ENCODE measurements around the gene ANGEL1. TPM values are rescaled to one million over a fixed set of nuclear protein-coding genes. Genes with fewer than 3 reads are reported as not detected.

ANGEL1 gene
- total RNA-seq, 6 donors from 2014 or later, result 13.8 to 35.6 (median 23.6) TPM

- Histone ChIP-seq H3K36me3 (peaks cover 15 to 65% (median 41%) of the 10 kb centered on the region in 4 donors), H3K27me3 (no peaks in the 10 kb centered on the region), H3K4me1 (peaks cover 12 to 31% (median 23%) of the 10 kb centered on the region in 4 donors), H3K27ac (peak overlapping the region in 1 of 4 donors; percentile 24), H3K4me3 (no peak overlapping the region), H3K9me3 (no peaks in the 10 kb centered on the region)
- DNase-seq (peak in 1 of 2 donors; percentile 75), ATAC-seq (ENCODE audit: low FRiP score in 2 of 2) (peak; percentile 79 to 93)
- TF ChIP-seq POLR2AphosphoS5 (IDR thresholded peaks at IDR 0.05), result peak in 1 of 2 donors; percentile 26
- TF ChIP-seq CTCF (IDR thresholded peaks at IDR 0.05), result peak; percentile 61 to 90 (median 84)
- no peak for TF ChIP-seq EP300 (IDR thresholded peaks at IDR 0.05)
- 30 to 50% methylated on average over 2 of the region's 2 CpGs for WGBS, 2 donors
Observed at GRCh38 chr14:76784881-76785280, 27.8 kb downstream of the ANGEL1 start.

DNA sequence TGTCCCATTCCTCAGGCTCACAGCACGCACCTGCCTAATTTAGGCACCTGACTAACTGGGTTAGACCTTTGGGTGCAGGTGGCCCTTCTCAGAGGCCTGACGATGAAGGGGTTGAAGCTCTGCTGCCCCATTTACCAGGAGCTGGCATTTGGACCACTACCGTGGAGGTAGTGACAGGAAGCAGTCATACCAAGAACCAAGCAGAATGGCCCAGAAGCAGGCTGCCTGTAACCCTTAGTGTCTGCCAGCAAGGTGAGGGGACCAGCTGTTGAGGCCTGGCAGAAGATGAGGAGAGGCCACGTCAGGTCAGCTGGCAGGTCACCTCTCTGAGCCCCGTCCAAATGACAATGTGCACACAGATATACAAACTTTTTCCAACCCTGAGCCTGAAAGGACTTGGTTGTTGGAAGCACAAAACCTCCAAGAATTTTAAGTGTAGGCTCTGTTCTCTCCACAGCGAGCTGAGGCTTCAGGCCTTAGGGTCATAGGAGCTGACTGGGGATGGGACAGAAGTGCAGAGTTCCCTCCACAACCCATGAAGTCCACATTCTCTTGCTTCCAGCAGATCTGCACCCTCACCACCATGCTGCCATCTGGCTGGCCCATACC, 28.3 kb downstream of the ANGEL1 start:
- Histone ChIP-seq H3K36me3 (peaks cover 14 to 63% (median 38%) of the 10 kb centered on the region in 4 donors), H3K4me3 (no peak overlapping the region), H3K9me3 (no peaks in the 10 kb centered on the region), H3K27ac (peak overlapping the region in 1 of 4 donors; percentile 14), H3K4me1 (peaks cover 12 to 31% (median 23%) of the 10 kb centered on the region in 4 donors), H3K27me3 (no peaks in the 10 kb centered on the region)
- DNase-seq (no peak), ATAC-seq (ENCODE audit: low FRiP score in 2 of 2) (no peak)
- WGBS, 2 donors, result 60 to 88% methylated on average over 5 to 6 of the region's 6 CpGs
- TF ChIP-seq POLR2A (IDR thresholded peaks at IDR 0.05) (no peak), EP300 (IDR thresholded peaks at IDR 0.05) (no peak), POLR2AphosphoS5 (IDR thresholded peaks at IDR 0.05) (no peak), CTCF (IDR thresholded peaks at IDR 0.05) (no peak)

DNA sequence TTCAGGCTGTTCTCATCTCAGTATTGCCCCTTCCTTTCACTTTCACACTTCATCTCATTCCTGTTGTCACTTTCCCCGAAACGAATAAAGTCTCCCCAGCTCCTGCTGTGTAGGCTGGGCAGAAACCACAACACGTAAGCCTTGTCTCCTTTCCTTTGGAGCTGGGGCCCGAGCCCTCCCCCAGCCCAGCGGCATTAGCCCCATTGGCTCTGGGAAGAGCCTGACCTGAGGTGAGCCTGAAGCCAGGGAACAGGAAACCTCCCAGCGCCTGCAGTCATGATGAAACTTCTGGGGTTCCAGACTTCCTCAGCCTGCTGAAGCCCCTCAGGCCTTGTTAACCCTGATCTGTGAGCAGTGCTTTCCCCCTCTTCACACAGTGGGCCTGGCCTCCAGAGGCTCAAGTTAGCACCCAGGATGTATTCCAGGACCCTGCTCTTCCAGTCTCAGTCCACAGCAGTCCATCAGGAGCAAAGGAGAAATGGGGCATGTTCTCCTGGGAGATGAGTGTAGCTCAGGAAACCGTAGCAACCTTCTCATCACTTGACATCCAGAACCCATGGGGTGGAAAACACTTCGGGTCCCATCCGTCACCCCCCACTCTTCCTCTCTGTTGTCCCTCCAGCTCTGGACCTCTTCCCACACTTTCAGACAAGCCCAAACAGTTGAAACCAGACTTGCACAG, 29.7 kb downstream of the ANGEL1 start:
- Histone ChIP-seq H3K9me3 (no peaks in the 10 kb centered on the region), H3K4me1 (peaks cover 12 to 31% (median 23%) of the 10 kb centered on the region in 4 donors), H3K27me3 (no peaks in the 10 kb centered on the region), H3K4me3 (no peak overlapping the region), H3K36me3 (peaks cover 2 to 55% (median 25%) of the 10 kb centered on the region in 4 donors), H3K27ac (peak overlapping the region; percentile 17 to 68 (median 46))
- no peak for TF ChIP-seq POLR2A (IDR thresholded peaks at IDR 0.05)
- TF ChIP-seq POLR2AphosphoS5 (IDR thresholded peaks at IDR 0.05), result no peak
- TF ChIP-seq CTCF (IDR thresholded peaks at IDR 0.05), result no peak
- TF ChIP-seq EP300 (IDR thresholded peaks at IDR 0.05), result no peak
- DNase-seq (no peak), ATAC-seq (ENCODE audit: low FRiP score in 2 of 2) (no peak)
- 35 to 37% methylated on average over 8 to 9 of the region's 9 CpGs for WGBS, 2 donors

GRCh38 chr14:76782115-76782884, 30.4 kb downstream of the ANGEL1 start:
- Histone ChIP-seq H3K27ac (peak overlapping the region; percentile 24 to 68 (median 46)), H3K9me3 (no peaks in the 10 kb centered on the region), H3K36me3 (peaks cover 0 to 48% (median 20%) of the 10 kb centered on the region in 4 donors), H3K4me3 (no peak overlapping the region), H3K4me1 (peaks cover 16 to 36% (median 29%) of the 10 kb centered on the region in 4 donors), H3K27me3 (no peaks in the 10 kb centered on the region)
- 81 to 89% methylated on average over 9 to 10 of the region's 10 CpGs for WGBS, 2 donors
- DNase-seq (no peak), ATAC-seq (ENCODE audit: low FRiP score in 2 of 2) (no peak)
- TF ChIP-seq POLR2AphosphoS5 (IDR thresholded peaks at IDR 0.05), result no peak
- no peak for TF ChIP-seq CTCF (IDR thresholded peaks at IDR 0.05)
- TF ChIP-seq POLR2A (IDR thresholded peaks at IDR 0.05), result no peak
- no peak for TF ChIP-seq EP300 (IDR thresholded peaks at IDR 0.05)

Measured in upper lobe of left lung (tissue), 6 donors.